Measurements from ENCODE around the gene NEU4. TPM values are rescaled to one million over a fixed set of nuclear protein-coding genes. Genes with fewer than 3 reads are reported as not detected.
"Not testable (repeated sequence)": the region's sequence is repeated elsewhere in the genome, so short reads cannot be mapped to it uniquely, and the experiment has no call there.

NEU4 gene
- total RNA-seq, 1 experiment from 2014 or later = 0.70 TPM

- H3K4me1 Mint-ChIP-seq = peaks cover 6 to 24% of the 10 kb centered on the region in 2 experiments
- no peak overlapping the region for H3K27ac Mint-ChIP-seq
These were observed 13.3 kb downstream of the NEU4 start for GRCh38 chr2:241822264-241822623.

DNA sequence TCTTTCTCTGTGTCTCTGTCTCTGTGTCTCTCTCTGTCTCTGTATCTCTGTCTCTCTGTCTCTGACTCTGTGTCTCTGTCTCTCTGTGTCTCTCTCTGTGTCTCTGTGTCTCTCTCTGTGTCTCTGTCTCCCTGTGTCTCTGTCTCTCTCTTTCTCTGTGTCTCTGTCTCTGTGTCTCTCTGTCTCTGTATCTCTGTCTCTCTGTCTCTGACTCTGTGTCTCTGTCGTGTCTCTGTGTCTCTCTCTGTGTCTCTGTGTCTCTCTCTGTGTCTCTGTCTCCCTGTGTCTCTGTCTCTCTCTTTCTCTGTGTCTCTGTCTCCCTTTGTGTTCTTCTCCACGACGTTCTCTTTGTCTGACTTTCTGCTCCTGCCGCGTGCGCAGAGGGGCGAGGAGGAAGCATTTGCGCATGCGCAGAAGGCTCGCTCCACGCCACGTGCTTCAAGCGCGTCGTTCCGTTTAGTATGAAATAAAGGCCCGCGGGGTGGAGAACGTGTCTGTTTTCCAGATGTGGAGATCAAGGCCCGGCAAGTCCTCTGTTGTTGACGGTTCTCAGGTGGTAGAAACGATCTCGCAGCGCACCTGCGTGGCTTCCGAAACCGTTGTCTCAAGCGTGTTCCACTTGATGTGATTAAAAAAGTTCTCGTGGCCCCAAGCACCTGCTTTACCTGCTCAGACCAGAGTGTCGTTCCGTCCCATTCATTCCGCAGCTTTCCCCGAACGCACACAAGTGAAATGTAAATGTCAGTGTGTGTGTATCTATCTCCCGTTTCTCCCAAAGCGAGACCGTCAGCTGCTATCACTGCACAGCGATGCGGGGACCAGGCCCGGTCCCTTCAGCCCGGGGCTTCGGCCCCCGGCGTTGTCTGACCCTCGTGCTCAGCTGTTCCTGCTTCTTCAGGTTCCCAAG lies 14.8 kb downstream of the NEU4 start:
- Mint-ChIP-seq H3K27ac (peak overlapping the region in 2 of 3 experiments; percentile 1 to 33; a peak in 2 of 7 replicates), H3K27me3 (ENCODE audit: low read depth) (peaks cover 41% of the 10 kb centered on the region), H3K4me1 (peaks cover 6 to 24% of the 10 kb centered on the region in 2 experiments), H3K9me3 (peaks cover 29 to 31% of the 10 kb centered on the region in 2 experiments), H3K4me3 (peak overlapping the region in 1 of 2 experiments; percentile 55; a peak in 2 of 5 replicates)
- not testable (repeated sequence) for H4K8ac ChIP-seq (replicated peaks; ENCODE audit: insufficient read length, low read depth, low read length); H2BK15ac ChIP-seq (ENCODE audit: low read depth, low read length); H3K23ac ChIP-seq (ENCODE audit: insufficient read length, low read depth, low read length); H3K4me2 ChIP-seq (ENCODE audit: insufficient read depth, insufficient read length, low read length); H3K23me2 ChIP-seq (ENCODE audit: insufficient read length, low read depth, low read length, poor library complexity, severe bottlenecking); H3K27ac ChIP-seq (ENCODE audit: insufficient read length, low read depth, low read length); H3K36me3 Mint-ChIP-seq (ENCODE audit: insufficient read depth in 1 of 3, low read depth in 3 of 3); H3T11ph ChIP-seq (ENCODE audit: low read length); H2BK12ac ChIP-seq (ENCODE audit: insufficient read length, low read depth, low read length); H3K79me1 ChIP-seq (ENCODE audit: insufficient read depth, low read depth, low read length, poor library complexity, severe bottlenecking); H3K4me1 ChIP-seq (ENCODE audit: insufficient read depth, low read length); H2BK20ac ChIP-seq (ENCODE audit: low read depth, low read length, poor library complexity, severe bottlenecking); H3K9me3 ChIP-seq (ENCODE audit: control insufficient read depth, low read depth, low read length); H2AFZ ChIP-seq (ENCODE audit: low read length); H2AK5ac ChIP-seq (ENCODE audit: insufficient read length, low read length); H3K18ac ChIP-seq (ENCODE audit: insufficient read length, low read depth, low read length); H2BK5ac ChIP-seq (ENCODE audit: insufficient read length, low read length); H3K14ac ChIP-seq (ENCODE audit: insufficient read depth, low read length); H3K27me3 ChIP-seq (ENCODE audit: insufficient read depth, low read length); H4K91ac ChIP-seq (ENCODE audit: insufficient read length, low read depth, low read length); H3K79me2 ChIP-seq (ENCODE audit: insufficient read depth, low read length); H2BK120ac ChIP-seq (ENCODE audit: low read depth, low read length, poor library complexity, severe bottlenecking); H3K9ac ChIP-seq (ENCODE audit: extremely low read depth, insufficient read length, low read length); H3K56ac ChIP-seq (ENCODE audit: insufficient read length, low read depth, low read length); H4K20me1 ChIP-seq (ENCODE audit: control insufficient read depth, insufficient read depth, insufficient read length); H3K4ac ChIP-seq (ENCODE audit: low read depth, low read length); H4K5ac ChIP-seq (ENCODE audit: insufficient read length, low read depth, low read length)
- peak; percentile 29 for DNase-seq
- no CpG with 5 or more reads among the region's 45 CpGs for WGBS (ENCODE audit: extremely low coverage, insufficient read length, low lambda C conversion rate)

More at GRCh38 chr2:241822264-241822623, 13.3 kb downstream of the NEU4 start:
- Histone ChIP-seq H3K4me2 (ENCODE audit: insufficient read depth, insufficient read length, low read length) (no peak overlapping the region), H2BK20ac (ENCODE audit: low read depth, low read length, poor library complexity, severe bottlenecking) (no peak overlapping the region), H4K91ac (ENCODE audit: insufficient read length, low read depth, low read length) (no peak overlapping the region), H2BK120ac (ENCODE audit: low read depth, low read length, poor library complexity, severe bottlenecking) (no peak overlapping the region), H3K23ac (ENCODE audit: insufficient read length, low read depth, low read length) (no peak overlapping the region), H3K9me3 (ENCODE audit: control insufficient read depth, low read depth, low read length) (no peaks in the 10 kb centered on the region), H3K9ac (ENCODE audit: extremely low read depth, insufficient read length, low read length) (no peak overlapping the region), H3K56ac (ENCODE audit: insufficient read length, low read depth, low read length) (no peak overlapping the region), H2AFZ (ENCODE audit: low read length) (no peak overlapping the region), H2BK15ac (ENCODE audit: low read depth, low read length) (no peak overlapping the region), H3K4ac (ENCODE audit: low read depth, low read length) (no peak overlapping the region), H3K27ac (ENCODE audit: insufficient read length, low read depth, low read length) (no peak overlapping the region), H3K4me1 (ENCODE audit: insufficient read depth, low read length) (no peaks in the 10 kb centered on the region), H3K79me1 (ENCODE audit: insufficient read depth, low read depth, low read length, poor library complexity, severe bottlenecking) (no peaks in the 10 kb centered on the region), H2BK12ac (ENCODE audit: insufficient read length, low read depth, low read length) (no peak overlapping the region), H4K20me1 (ENCODE audit: control insufficient read depth, insufficient read depth, insufficient read length) (no peaks in the 10 kb centered on the region), H3K18ac (ENCODE audit: insufficient read length, low read depth, low read length) (no peak overlapping the region), H4K8ac (replicated peaks; ENCODE audit: insufficient read length, low read depth, low read length) (no peak overlapping the region), H3T11ph (ENCODE audit: low read length) (no peak overlapping the region), H3K23me2 (ENCODE audit: insufficient read length, low read depth, low read length, poor library complexity, severe bottlenecking) (no peaks in the 10 kb centered on the region), H3K79me2 (ENCODE audit: insufficient read depth, low read length) (no peaks in the 10 kb centered on the region), H3K27me3 (ENCODE audit: insufficient read depth, low read length) (no peaks in the 10 kb centered on the region), H2BK5ac (ENCODE audit: insufficient read length, low read length) (no peak overlapping the region), H2AK5ac (ENCODE audit: insufficient read length, low read length) (no peak overlapping the region), H3K14ac (ENCODE audit: insufficient read depth, low read length) (no peak overlapping the region; the same call in 1 of the 2 replicates), H4K5ac (ENCODE audit: insufficient read length, low read depth, low read length) (no peak overlapping the region)
- Mint-ChIP-seq H3K36me3 (ENCODE audit: insufficient read depth in 1 of 3, low read depth in 3 of 3) (peaks cover 0 to 5% (median 4%) of the 10 kb centered on the region in 3 experiments; a peak in 5 of 7 replicates), H3K4me3 (no peak overlapping the region), H3K9me3 (peaks cover 17 to 21% of the 10 kb centered on the region in 2 experiments), H3K27me3 (ENCODE audit: low read depth) (peaks cover 33% of the 10 kb centered on the region)
- no peak for DNase-seq
- no CpG with 5 or more reads among the region's 14 CpGs for WGBS (ENCODE audit: extremely low coverage, insufficient read length, low lambda C conversion rate)
- TF ChIP-seq, protein P1, sequence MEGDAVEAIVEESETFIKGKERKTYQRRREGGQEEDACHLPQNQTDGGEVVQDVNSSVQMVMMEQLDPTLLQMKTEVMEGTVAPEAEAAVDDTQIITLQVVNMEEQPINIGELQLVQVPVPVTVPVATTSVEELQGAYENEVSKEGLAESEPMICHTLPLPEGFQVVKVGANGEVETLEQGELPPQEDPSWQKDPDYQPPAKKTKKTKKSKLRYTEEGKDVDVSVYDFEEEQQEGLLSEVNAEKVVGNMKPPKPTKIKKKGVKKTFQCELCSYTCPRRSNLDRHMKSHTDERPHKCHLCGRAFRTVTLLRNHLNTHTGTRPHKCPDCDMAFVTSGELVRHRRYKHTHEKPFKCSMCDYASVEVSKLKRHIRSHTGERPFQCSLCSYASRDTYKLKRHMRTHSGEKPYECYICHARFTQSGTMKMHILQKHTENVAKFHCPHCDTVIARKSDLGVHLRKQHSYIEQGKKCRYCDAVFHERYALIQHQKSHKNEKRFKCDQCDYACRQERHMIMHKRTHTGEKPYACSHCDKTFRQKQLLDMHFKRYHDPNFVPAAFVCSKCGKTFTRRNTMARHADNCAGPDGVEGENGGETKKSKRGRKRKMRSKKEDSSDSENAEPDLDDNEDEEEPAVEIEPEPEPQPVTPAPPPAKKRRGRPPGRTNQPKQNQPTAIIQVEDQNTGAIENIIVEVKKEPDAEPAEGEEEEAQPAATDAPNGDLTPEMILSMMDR (conservative IDR thresholded peaks at IDR 0.05) = no peak
